ENCODE measurements around the gene ABCE1. TPM values are rescaled to one million over a fixed set of nuclear protein-coding genes. Genes with fewer than 3 reads are reported as not detected.

ABCE1 gene
- total and polyA plus RNA-seq, 10 of the 15 experiments (the other 5 are each of a cell fraction or from before 2014, with no cell fraction given), result 75.9 to 172 (median 134) TPM

DNA sequence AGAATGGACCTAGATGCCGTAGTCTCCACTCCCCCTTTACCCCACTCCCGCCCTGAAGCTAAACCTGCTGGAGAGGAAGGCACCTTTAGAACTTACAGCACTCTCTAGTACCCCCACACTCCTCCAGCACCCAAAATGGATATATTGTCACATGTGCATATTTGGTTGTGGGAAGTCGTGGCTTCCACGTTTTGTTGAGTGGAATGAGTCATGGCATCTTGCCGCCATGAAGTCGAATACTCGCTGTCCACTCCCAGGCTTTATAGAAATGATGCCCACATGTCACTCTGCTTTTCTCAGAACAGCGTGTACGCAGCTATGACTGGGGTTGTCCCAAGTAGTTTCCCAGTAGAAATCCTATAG lies 545 bp downstream of the ABCE1 start:
- H3K9me3 ChIP-seq (replicated peaks; ENCODE audit: control insufficient read depth, insufficient read depth, low read length), result peaks cover 2% of the 10 kb centered on the region; the same call in 2 of the 3 replicates
- H3K4me3 ChIP-seq, result peak overlapping the region; percentile 94
- peak overlapping the region; percentile 92 for H3K9ac ChIP-seq (ENCODE audit: control insufficient read depth, insufficient read depth, low read length)
- peak overlapping the region; percentile 9 for H3K4me2 ChIP-seq (ENCODE audit: control insufficient read depth, insufficient read depth)
- no peak for TF ChIP-seq RELA (IDR thresholded peaks at IDR 0.05; ENCODE audit: borderline replicate concordance, partially characterized antibody)
- TF ChIP-seq, protein P1, sequence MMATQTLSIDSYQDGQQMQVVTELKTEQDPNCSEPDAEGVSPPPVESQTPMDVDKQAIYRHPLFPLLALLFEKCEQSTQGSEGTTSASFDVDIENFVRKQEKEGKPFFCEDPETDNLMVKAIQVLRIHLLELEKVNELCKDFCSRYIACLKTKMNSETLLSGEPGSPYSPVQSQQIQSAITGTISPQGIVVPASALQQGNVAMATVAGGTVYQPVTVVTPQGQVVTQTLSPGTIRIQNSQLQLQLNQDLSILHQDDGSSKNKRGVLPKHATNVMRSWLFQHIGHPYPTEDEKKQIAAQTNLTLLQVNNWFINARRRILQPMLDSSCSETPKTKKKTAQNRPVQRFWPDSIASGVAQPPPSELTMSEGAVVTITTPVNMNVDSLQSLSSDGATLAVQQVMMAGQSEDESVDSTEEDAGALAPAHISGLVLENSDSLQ (IDR thresholded peaks at IDR 0.05), result peak; percentile 58
- TF ChIP-seq, protein P2, sequence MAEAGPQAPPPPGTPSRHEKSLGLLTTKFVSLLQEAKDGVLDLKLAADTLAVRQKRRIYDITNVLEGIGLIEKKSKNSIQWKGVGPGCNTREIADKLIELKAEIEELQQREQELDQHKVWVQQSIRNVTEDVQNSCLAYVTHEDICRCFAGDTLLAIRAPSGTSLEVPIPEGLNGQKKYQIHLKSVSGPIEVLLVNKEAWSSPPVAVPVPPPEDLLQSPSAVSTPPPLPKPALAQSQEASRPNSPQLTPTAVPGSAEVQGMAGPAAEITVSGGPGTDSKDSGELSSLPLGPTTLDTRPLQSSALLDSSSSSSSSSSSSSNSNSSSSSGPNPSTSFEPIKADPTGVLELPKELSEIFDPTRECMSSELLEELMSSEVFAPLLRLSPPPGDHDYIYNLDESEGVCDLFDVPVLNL (IDR thresholded peaks at IDR 0.05; ENCODE audit: low read depth, low read length), result peak; percentile 68; the same call in 1 of the 2 replicates
- TF ChIP-seq, protein P3, sequence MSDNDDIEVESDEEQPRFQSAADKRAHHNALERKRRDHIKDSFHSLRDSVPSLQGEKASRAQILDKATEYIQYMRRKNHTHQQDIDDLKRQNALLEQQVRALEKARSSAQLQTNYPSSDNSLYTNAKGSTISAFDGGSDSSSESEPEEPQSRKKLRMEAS (IDR thresholded peaks at IDR 0.05; ENCODE audit: low read depth, low read length), result no peak
- TF ChIP-seq IRF4 (IDR thresholded peaks at IDR 0.05; ENCODE audit: low read depth, low read length), result peak; percentile 33; the same call in 1 of the 2 replicates
- no peak for TF ChIP-seq SIX5 (IDR thresholded peaks at IDR 0.05; ENCODE audit: low read depth, low read length, severe bottlenecking)
- TF ChIP-seq NR2C1 (IDR thresholded peaks at IDR 0.05), result no peak
- peak; percentile 9; the same call in 1 of the 2 replicates for TF ChIP-seq JUNB (IDR thresholded peaks at IDR 0.05)
- TF ChIP-seq CBX5 (IDR thresholded peaks at IDR 0.05; ENCODE audit: low read depth), result 0 out of 2 replicates have a peak, but pooled peaks have one; percentile 10
- 0 out of 2 replicates have a peak, but pooled peaks have one; percentile 17 for TF ChIP-seq RAD51 (IDR thresholded peaks at IDR 0.05)
- TF ChIP-seq YY1 (IDR thresholded peaks at IDR 0.05; ENCODE audit: low read depth, low read length), result peak; percentile 90
- SMC1A ChIA-PET (ENCODE audit: uncharacterized antibody, unreplicated experiment), result interaction anchor here (0.8 to 4.9 kb wide), 16 partner anchors 13 to 525 kb away, joined by 3 to 34 read pairs (median 4); no protein-coding TSS in a partner anchor
- WGBS (ENCODE audit: insufficient coverage, insufficient replicate concordance, low lambda C conversion rate, missing lambda C conversion rate), result 1% methylated on average over 9 of the region's 9 CpGs
- peak; percentile 48 for ATAC-seq
- H2AFZ ChIP-seq (ENCODE audit: control insufficient read depth, low read depth, low read length), result peak overlapping the region; percentile 83
- POLR2A ChIA-PET, result interaction anchor here (1.1 to 2.7 kb wide), 7 partner anchors 13 to 131 kb away, joined by 3 to 25 read pairs (median 3); no protein-coding TSS in a partner anchor
- DNase-seq (ENCODE audit: low read depth, low spot score), result no peak
- no peaks in the 10 kb centered on the region for H4K20me1 ChIP-seq (ENCODE audit: control insufficient read depth, insufficient read depth)
- TSS peak; percentile 64 for BruUV-seq (replicated peaks)
- in situ Hi-C loops (cut with MboI), result no loop called here
- CTCF ChIA-PET, result interaction anchor here (1.1 to 6.6 kb wide), 8 partner anchors 11 to 518 kb away, joined by 3 to 30 read pairs (median 7); no protein-coding TSS in a partner anchor
- FAIRE-seq, result no peak
- H3K27me3 ChIP-seq (replicated peaks in 1 of 2; ENCODE audit: control insufficient read depth in 2 of 2, insufficient read depth in 2 of 2, low read length in 1 of 2), result no peaks in the 10 kb centered on the region
- H3K27ac ChIP-seq (ENCODE audit: control insufficient read depth, insufficient read depth), result peak overlapping the region; percentile 86
- peaks cover 0 to 8% of the 10 kb centered on the region in 2 experiments; a peak in 1 of 4 replicates for H3K36me3 ChIP-seq (ENCODE audit: control insufficient read depth in 2 of 2, insufficient read depth in 2 of 2, low read length in 1 of 2)
- intact Hi-C loops (cut with micrococcal nuclease; ENCODE audit: unreplicated experiment), result loop anchor here (1.0 to 5.0 kb wide), 2 partner anchors 82 to 519 kb away; partner anchors contain the start of genes MMAA and OTUD4
- H3K4me1 ChIP-seq (ENCODE audit: control insufficient read depth, insufficient read depth, low read length), result peaks cover 10% of the 10 kb centered on the region
- H3K79me2 ChIP-seq (ENCODE audit: control insufficient read depth, insufficient read depth, low read length), result peaks cover 95% of the 10 kb centered on the region
- RAD21 ChIA-PET (ENCODE audit: unreplicated experiment), result interaction anchor here (0.9 to 4.4 kb wide), 9 partner anchors 16 to 524 kb away, joined by 3 to 30 read pairs (median 3); no protein-coding TSS in a partner anchor

All from GM12878 (cell line).